Natural killer cell treated with Interleukin-12 subunit alpha and Interleukin-12 subunit beta and Interleukin-15 and Interleukin-18, amount 100 ng/mL, for 72 hours (primary cell): Measurements from ENCODE around the gene RAC3. TPM values are rescaled to one million over a fixed set of nuclear protein-coding genes. Genes with fewer than 3 reads are reported as not detected.
A peak's percentile ranks its signal among the peaks of the same experiment; 100 is the strongest.

ENCODE experiments used
- ATAC-seq, 2 donors: fragments of 150-1000 bp; cut with Tn5 transposase in 1 of 2; sonication (Bioruptor Pico), chemical (Tn5 transposase) in 1 of 2; 2 replicates each; pipeline ENCODE4 v1.10.0; 2021
- DNase-seq: peaks from one replicate; pipeline ENCODE4 v3.0.0; 2022; ENCODE audit warnings: low spot score
- H3K27ac Mint-ChIP-seq, 2 donors: 1 replicate in 1 of 2; 2 replicates in 1 of 2; pipeline ENCODE4 v1.8.0; 2022; ENCODE audit warnings: mixed read lengths in 2 of 2, mild to moderate bottlenecking in 1 of 2, moderate library complexity in 1 of 2
- H3K27me3 Mint-ChIP-seq, 2 donors: 1 replicate in 1 of 2; 2 replicates in 1 of 2; pipeline ENCODE4 v1.8.0; 2022; ENCODE audit warnings: mixed read lengths in 2 of 2
- H3K36me3 Mint-ChIP-seq: one replicate; pipeline ENCODE4 v1.8.0; 2022; ENCODE audit warnings: mixed read lengths
- H3K4me1 Mint-ChIP-seq, 2 donors: 1 replicate in 1 of 2; 2 replicates in 1 of 2; pipeline ENCODE4 v1.8.0; 2022; ENCODE audit warnings: low read depth in 2 of 2, mixed read lengths in 2 of 2, mild to moderate bottlenecking in 1 of 2
- H3K4me3 Mint-ChIP-seq: one replicate; pipeline ENCODE4 v1.8.0; 2022; ENCODE audit warnings: mixed read lengths
- H3K9me3 Mint-ChIP-seq: 2 replicates; pipeline ENCODE4 v1.8.0; 2022; ENCODE audit warnings: mixed read lengths
- total RNA-seq, 2 donors: library from RNA; stranded (reverse); gene quantifications; one replicate each; pipeline ENCODE4 v1.2.3, GENCODE V29; 2022

The RAC3 gene
- total RNA-seq, 2 donors from 2014 or later: 3.0 to 6.1 TPM

GRCh38 chr17:82076785-82077591 lies 45.5 kb downstream of the RAC3 start:
- H3K4me3 Mint-ChIP-seq: no peak overlapping the region
- no peaks in the 10 kb centered on the region for H3K4me1 Mint-ChIP-seq
- DNase-seq (no peak), ATAC-seq (peak in 1 of 2 donors; percentile 44)
- H3K27ac Mint-ChIP-seq: no peak overlapping the region
- no peaks in the 10 kb centered on the region for H3K27me3 Mint-ChIP-seq
- H3K9me3 Mint-ChIP-seq: no peaks in the 10 kb centered on the region
- H3K36me3 Mint-ChIP-seq: no peaks in the 10 kb centered on the region

GRCh38 chr17:82077617-82078358 lies 46.3 kb downstream of the RAC3 start:
- H3K27ac Mint-ChIP-seq: no peak overlapping the region
- ATAC-seq (no peak), DNase-seq (no peak)
- no peaks in the 10 kb centered on the region for H3K27me3 Mint-ChIP-seq
- no peaks in the 10 kb centered on the region for H3K9me3 Mint-ChIP-seq
- no peaks in the 10 kb centered on the region for H3K4me1 Mint-ChIP-seq
- H3K36me3 Mint-ChIP-seq: no peaks in the 10 kb centered on the region
- no peak overlapping the region for H3K4me3 Mint-ChIP-seq

- Mint-ChIP-seq H3K9me3 (no peaks in the 10 kb centered on the region), H3K27ac (no peak overlapping the region), H3K4me1 (no peaks in the 10 kb centered on the region), H3K27me3 (no peaks in the 10 kb centered on the region), H3K36me3 (no peaks in the 10 kb centered on the region), H3K4me3 (no peak overlapping the region)
- ATAC-seq (no peak), DNase-seq (no peak)
Measured at GRCh38 chr17:82078433-82078832, 47.0 kb downstream of the RAC3 start.

DNA sequence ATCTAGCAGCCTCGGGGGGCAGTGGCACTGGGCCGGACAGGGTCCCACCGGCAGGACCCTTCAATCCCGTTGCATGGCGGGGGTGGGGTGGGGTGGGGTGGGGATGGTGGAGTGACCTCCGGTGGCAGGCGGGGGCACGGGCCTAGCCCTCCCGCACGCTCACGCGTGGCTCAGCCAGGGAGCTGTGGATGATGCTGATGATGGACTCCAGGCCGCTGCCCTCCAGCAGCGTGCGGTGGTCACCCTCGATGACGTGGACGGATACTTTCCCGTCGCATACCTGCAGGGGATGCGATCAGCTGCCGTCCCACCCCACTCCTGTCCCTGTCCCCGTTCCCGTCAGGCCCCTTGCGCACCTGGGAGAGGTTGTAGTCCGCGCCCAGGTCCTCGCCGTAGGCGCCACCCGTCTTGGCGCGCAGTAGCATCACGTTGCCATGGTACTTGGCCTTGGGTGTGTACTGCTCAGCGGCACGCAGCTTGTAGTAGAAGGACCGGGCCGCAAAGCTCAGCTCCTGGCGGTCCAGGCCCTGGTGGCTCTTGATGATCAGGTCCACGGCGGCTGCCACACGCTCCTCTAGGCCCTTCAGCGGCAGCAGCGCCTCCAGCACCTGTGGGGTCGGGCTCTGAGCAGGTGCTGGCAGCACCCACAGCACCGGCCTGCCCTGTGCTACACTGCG lies 47.7 kb downstream of the RAC3 start:
- Mint-ChIP-seq H3K9me3 (no peaks in the 10 kb centered on the region), H3K4me1 (no peaks in the 10 kb centered on the region), H3K36me3 (no peaks in the 10 kb centered on the region), H3K27ac (no peak overlapping the region), H3K27me3 (no peaks in the 10 kb centered on the region), H3K4me3 (no peak overlapping the region)
- DNase-seq (no peak), ATAC-seq (no peak)

- Mint-ChIP-seq H3K4me3 (no peak overlapping the region), H3K27ac (no peak overlapping the region), H3K36me3 (no peaks in the 10 kb centered on the region), H3K27me3 (no peaks in the 10 kb centered on the region), H3K4me1 (no peaks in the 10 kb centered on the region), H3K9me3 (no peaks in the 10 kb centered on the region)
- ATAC-seq (no peak), DNase-seq (no peak)
Measured at GRCh38 chr17:82080048-82080788, 48.7 kb downstream of the RAC3 start.

DNA sequence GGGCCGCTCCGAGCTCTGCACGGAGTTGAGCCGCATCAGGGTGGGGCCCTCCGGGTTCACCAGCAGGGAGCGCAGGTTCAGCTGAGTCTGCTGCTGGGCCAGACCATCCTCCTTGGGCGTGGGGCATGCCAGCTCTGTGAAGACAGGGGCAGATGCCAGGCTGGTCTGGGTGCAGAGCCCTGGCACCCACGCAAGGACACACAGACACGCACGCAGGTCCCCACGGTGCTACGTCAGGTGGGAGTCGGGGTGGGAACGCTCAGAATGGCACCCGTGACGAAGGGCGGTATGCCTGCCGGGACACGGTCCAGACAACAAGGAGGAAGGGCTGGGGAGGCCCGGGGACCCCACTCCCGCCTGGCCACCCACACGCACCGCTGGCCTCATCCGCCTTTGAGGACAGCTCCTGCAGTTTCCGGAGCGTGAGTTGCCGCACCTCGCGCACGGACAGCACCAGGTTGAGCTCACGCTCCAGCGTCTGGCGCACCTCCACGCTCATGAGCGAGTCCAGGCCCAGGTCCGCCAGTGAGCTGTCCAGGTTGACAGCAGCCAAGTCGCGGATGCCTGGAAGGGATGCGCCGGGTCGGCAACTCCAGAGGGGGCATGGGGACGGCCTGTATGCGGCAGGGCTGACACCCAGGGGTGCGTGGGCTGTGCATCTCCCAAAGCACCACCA lies 49.4 kb downstream of the RAC3 start:
- no peaks in the 10 kb centered on the region for H3K4me1 Mint-ChIP-seq
- no peaks in the 10 kb centered on the region for H3K36me3 Mint-ChIP-seq
- no peak overlapping the region for H3K27ac Mint-ChIP-seq
- DNase-seq (no peak), ATAC-seq (no peak)
- H3K27me3 Mint-ChIP-seq: no peaks in the 10 kb centered on the region
- H3K9me3 Mint-ChIP-seq: no peaks in the 10 kb centered on the region
- no peak overlapping the region for H3K4me3 Mint-ChIP-seq

- Mint-ChIP-seq H3K27me3 (no peaks in the 10 kb centered on the region), H3K4me1 (no peaks in the 10 kb centered on the region), H3K4me3 (no peak overlapping the region), H3K27ac (no peak overlapping the region), H3K9me3 (no peaks in the 10 kb centered on the region), H3K36me3 (no peaks in the 10 kb centered on the region)
- DNase-seq: no peak
- ATAC-seq: no peak
Measured at GRCh38 chr17:82081546-82081945, 50.1 kb downstream of the RAC3 start.

DNA sequence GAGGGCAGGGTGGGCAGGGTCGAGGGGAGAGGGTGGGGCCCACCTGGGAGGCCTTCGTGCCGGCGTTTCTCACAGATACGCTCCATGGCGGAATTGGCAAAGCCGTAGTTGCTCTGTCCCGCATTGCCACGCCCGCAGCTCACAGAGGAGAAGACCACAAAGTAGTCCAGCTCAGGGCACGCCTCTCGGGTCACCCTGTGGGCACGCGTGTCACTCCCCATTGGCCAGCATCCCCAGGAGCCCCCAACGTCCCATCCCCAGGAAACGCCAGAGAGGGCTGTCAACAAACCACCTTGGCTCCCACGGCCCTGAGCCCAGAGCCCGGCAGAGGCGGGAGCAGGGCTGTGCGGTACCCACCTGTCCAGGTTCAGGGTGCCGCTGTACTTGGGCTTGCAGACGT lies 50.5 kb downstream of the RAC3 start:
- no peaks in the 10 kb centered on the region for H3K4me1 Mint-ChIP-seq
- no peaks in the 10 kb centered on the region for H3K36me3 Mint-ChIP-seq
- no peak overlapping the region for H3K27ac Mint-ChIP-seq

GRCh38 chr17:82082456-82082855 lies 51.0 kb downstream of the RAC3 start:
- Mint-ChIP-seq H3K36me3 (no peaks in the 10 kb centered on the region), H3K9me3 (no peaks in the 10 kb centered on the region), H3K27me3 (no peaks in the 10 kb centered on the region), H3K4me1 (no peaks in the 10 kb centered on the region), H3K4me3 (no peak overlapping the region), H3K27ac (no peak overlapping the region)
- no peak for DNase-seq
- ATAC-seq: no peak

More for the DNA sequence above, 50.5 kb downstream of the RAC3 start:
- ATAC-seq: no peak
- DNase-seq: no peak
- H3K9me3 Mint-ChIP-seq: no peaks in the 10 kb centered on the region
- H3K4me3 Mint-ChIP-seq: no peak overlapping the region
- H3K27me3 Mint-ChIP-seq: no peaks in the 10 kb centered on the region

DNA sequence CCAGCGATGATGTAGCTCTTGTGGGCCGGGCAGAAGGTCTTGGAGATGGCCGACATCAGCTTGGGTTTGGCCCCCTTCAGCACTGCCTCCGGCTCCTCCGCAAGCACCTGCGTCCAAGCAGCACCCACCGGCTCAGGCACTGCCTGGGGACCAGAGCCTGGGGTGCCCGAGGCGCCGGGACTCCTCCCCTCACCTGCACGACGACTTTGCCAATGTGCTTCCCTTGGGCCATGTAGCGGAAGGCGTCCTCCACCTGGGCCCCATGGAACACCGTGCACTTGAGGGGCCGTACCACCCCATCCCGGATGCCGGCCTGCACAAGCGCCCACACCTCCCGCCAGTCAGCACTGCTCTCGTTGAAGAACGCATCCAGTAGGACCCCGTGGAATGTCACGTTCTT lies 51.5 kb downstream of the RAC3 start:
- DNase-seq (no peak), ATAC-seq (no peak)
- Mint-ChIP-seq H3K36me3 (no peaks in the 10 kb centered on the region), H3K27me3 (no peaks in the 10 kb centered on the region), H3K9me3 (no peaks in the 10 kb centered on the region), H3K27ac (no peak overlapping the region), H3K4me1 (no peaks in the 10 kb centered on the region), H3K4me3 (no peak overlapping the region)

Other genes starting within 250 kb of the RAC3 start
- not detected for gene GCGR, start 227.5 kb upstream of the RAC3 start, total RNA-seq
- 100 to 1,000 TPM in 1 of 2 donors, 10 to 100 TPM in 1; 83.9 to 104 TPM for gene MCRIP1, start 198.4 kb upstream of the RAC3 start, total RNA-seq
- not detected for gene PPP1R27, start 196.6 kb upstream of the RAC3 start, total RNA-seq
- 100 to 1,000 TPM; 691 to 774 TPM for gene P4HB, start 171.1 kb upstream of the RAC3 start, total RNA-seq
- 100 to 1,000 TPM; 874 to 929 TPM for gene ARHGDIA, start 160.3 kb upstream of the RAC3 start, total RNA-seq
- gene ALYREF, start 140.1 kb upstream of the RAC3 start, total RNA-seq: 100 to 1,000 TPM; 159 to 302 TPM
- 100 to 1,000 TPM in 1 of 2 donors, 10 to 100 TPM in 1; 81.3 to 112 TPM for gene ANAPC11, start 140.0 kb upstream of the RAC3 start, total RNA-seq
- gene NPB, start 129.4 kb upstream of the RAC3 start, total RNA-seq: under 1 TPM; 0.17 to 0.50 TPM
- gene PCYT2, start 120.3 kb upstream of the RAC3 start, total RNA-seq: 10 to 100 TPM; 30.4 to 36.5 TPM
- 10 to 100 TPM; 69.4 to 77.6 TPM for gene SIRT7, start 113.5 kb upstream of the RAC3 start, total RNA-seq
- gene MAFG, start 103.9 kb upstream of the RAC3 start, total RNA-seq: 10 to 100 TPM; 26.7 to 49.4 TPM
- 10 to 100 TPM; 18.3 to 56.1 TPM for gene PYCR1, start 94.4 kb upstream of the RAC3 start, total RNA-seq
- gene MYADML2, start 84.4 kb upstream of the RAC3 start, total RNA-seq: not detected
- under 1 TPM in 1 of 2 donors, not detected in 1; 0.17 TPM for gene NOTUM, start 70.5 kb upstream of the RAC3 start, total RNA-seq
- 10 to 100 TPM; 21.6 to 46.8 TPM for gene ASPSCR1, start 54.0 kb upstream of the RAC3 start, total RNA-seq
- gene CENPX, start 8.8 kb upstream of the RAC3 start, total RNA-seq: 100 to 1,000 TPM in 1 of 2 donors, 10 to 100 TPM in 1; 82.6 to 174 TPM
- 10 to 100 TPM; 16.1 to 42.3 TPM for gene LRRC45, start 8.4 kb upstream of the RAC3 start, total RNA-seq
- gene DCXR, start 6.0 kb downstream of the RAC3 start, total RNA-seq: 100 to 1,000 TPM in 1 of 2 donors, 10 to 100 TPM in 1; 95.7 to 136 TPM
- 10 to 100 TPM; 18.2 to 23.1 TPM for gene RFNG, start 20.1 kb downstream of the RAC3 start, total RNA-seq
- gene GPS1, start 20.2 kb downstream of the RAC3 start, total RNA-seq: 100 to 1,000 TPM; 112 to 114 TPM
- gene DUS1L, start 34.1 kb downstream of the RAC3 start, total RNA-seq: 100 to 1,000 TPM; 125 to 196 TPM
- 100 to 1,000 TPM; 195 to 451 TPM for gene FASN, start 66.6 kb downstream of the RAC3 start, total RNA-seq
- 10 to 100 TPM; 34.0 to 82.2 TPM for gene CCDC57, start 181.2 kb downstream of the RAC3 start, total RNA-seq
- gene SLC16A3, start 197.4 kb downstream of the RAC3 start, total RNA-seq: 100 to 1,000 TPM; 241 to 534 TPM
- gene CSNK1D, start 242.0 kb downstream of the RAC3 start, total RNA-seq: 100 to 1,000 TPM; 160 to 215 TPM